Measurements from ENCODE around the gene HAGHL. TPM values are rescaled to one million over a fixed set of nuclear protein-coding genes. Genes with fewer than 3 reads are reported as not detected.

The HAGHL gene
- total and polyA plus RNA-seq, 4 experiments from 2014 or later = 2.2 to 24.4 (median 10.6) TPM

DNA sequence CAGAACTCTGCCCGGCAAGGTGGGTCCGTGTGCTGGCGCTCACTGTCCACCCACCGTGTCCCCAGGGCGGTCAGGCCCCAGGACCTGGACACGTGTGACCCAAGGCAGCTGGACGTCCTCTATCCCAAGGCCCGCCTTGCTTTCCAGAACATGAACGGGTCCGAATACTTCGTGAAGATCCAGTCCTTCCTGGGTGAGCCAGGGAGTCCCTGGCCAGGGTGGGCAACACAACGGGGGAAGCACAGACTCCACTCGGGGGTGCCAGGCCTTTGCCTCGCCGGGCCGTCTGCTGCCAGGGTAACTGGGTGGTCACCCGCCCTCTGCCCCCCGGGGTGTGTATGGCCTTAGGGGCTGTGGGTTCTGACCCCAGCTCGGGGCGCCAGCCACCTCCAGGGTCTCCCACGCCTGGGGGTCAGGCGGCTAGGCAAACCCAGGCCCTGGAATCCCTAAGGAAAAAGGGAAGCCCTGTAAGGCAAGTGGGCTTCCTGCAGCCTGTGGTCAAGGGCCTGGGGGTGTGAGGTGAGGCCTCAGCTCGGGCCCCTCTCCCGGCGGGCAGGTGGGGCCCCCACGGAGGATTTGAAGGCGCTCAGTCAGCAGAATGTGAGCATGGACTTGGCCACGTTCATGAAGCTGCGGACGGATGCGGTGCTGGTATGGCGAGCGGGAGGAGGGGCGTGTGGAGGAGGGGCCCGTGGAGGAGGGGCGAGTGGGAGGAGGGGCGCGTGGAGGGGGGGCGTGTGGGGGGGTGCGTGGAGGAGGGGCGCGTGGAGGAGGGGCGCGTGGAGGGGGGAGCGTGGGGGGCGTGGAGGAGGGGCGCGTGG, 40.1 kb downstream of the HAGHL start:
- no peaks in the 10 kb centered on the region for H3K27me3 Mint-ChIP-seq
- H3K4me3 Mint-ChIP-seq = no peak overlapping the region
- Histone ChIP-seq H3K27ac (ENCODE audit: low read depth, low read length) (no peak overlapping the region), H3K4me1 (ENCODE audit: insufficient read depth, low read length) (no peaks in the 10 kb centered on the region), H3K4me3 (ENCODE audit: low read length in 2 of 2) (no peak overlapping the region), H3K9me3 (ENCODE audit: control insufficient read depth in 1 of 2, low read length in 2 of 2) (no peaks in the 10 kb centered on the region), H3K27me3 (ENCODE audit: insufficient read depth, low read length) (no peaks in the 10 kb centered on the region), H3K36me3 (ENCODE audit: insufficient read depth, low read length) (no peaks in the 10 kb centered on the region)
- H3K36me3 Mint-ChIP-seq = no peaks in the 10 kb centered on the region
- intact Hi-C loops (cut with micrococcal nuclease) = no loop called here
- no peaks in the 10 kb centered on the region for H3K9me3 Mint-ChIP-seq
- ChIA-PET CTCF (ENCODE audit: partially characterized antibody) (no interaction called here), POLR2A (ENCODE audit: partially characterized antibody) (no interaction called here)
- H3K27ac Mint-ChIP-seq = no peak overlapping the region
- DNase-seq = no peak
- H3K4me1 Mint-ChIP-seq = no peaks in the 10 kb centered on the region

DNA sequence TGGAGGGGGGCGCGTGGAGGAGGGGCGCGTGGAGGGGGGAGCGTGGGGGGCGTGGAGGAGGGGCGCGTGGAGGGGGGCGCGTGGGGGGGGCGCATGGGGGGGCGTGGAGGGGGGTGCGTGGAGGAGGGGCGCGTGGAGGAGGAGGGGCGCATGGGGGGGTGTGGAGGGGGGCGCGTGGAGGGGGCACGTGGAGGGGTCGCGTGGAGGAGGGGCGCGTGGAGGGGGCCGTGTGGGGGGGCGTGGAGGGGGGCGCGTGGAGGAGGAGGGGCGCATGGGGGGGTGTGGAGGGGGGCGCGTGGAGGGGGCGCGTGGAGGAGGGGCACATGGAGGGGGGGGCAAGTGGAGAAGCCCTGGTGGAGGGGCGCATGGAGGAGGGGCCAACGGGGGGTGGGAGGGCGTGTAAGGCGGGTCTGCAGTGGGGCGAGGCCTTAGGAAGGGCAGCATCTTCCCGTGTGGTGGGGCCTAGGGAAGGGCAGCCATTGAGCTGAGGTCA, 40.9 kb downstream of the HAGHL start:
- Mint-ChIP-seq H3K27ac (no peak overlapping the region), H3K4me3 (no peak overlapping the region), H3K27me3 (no peaks in the 10 kb centered on the region), H3K36me3 (no peaks in the 10 kb centered on the region), H3K9me3 (no peaks in the 10 kb centered on the region), H3K4me1 (no peaks in the 10 kb centered on the region)
- no peaks in the 10 kb centered on the region for H3K4me1 ChIP-seq (ENCODE audit: insufficient read depth, low read length)
- no peaks in the 10 kb centered on the region for H3K36me3 ChIP-seq (ENCODE audit: insufficient read depth, low read length)
- ChIA-PET CTCF (ENCODE audit: partially characterized antibody) (interaction anchor here (0.7 kb wide), 1 partner anchor 25 kb away, joined by 3 read pairs; no protein-coding TSS in a partner anchor), POLR2A (ENCODE audit: partially characterized antibody) (no interaction called here)
- H3K27me3 ChIP-seq (ENCODE audit: insufficient read depth, low read length) = no peaks in the 10 kb centered on the region
- no peak overlapping the region for H3K27ac ChIP-seq (ENCODE audit: low read depth, low read length)
- DNase-seq = no peak
- H3K4me3 ChIP-seq (ENCODE audit: low read length in 2 of 2) = no peak overlapping the region
- no peaks in the 10 kb centered on the region for H3K9me3 ChIP-seq (ENCODE audit: control insufficient read depth in 1 of 2, low read length in 2 of 2)
- intact Hi-C loops (cut with micrococcal nuclease) = no loop called here

DNA sequence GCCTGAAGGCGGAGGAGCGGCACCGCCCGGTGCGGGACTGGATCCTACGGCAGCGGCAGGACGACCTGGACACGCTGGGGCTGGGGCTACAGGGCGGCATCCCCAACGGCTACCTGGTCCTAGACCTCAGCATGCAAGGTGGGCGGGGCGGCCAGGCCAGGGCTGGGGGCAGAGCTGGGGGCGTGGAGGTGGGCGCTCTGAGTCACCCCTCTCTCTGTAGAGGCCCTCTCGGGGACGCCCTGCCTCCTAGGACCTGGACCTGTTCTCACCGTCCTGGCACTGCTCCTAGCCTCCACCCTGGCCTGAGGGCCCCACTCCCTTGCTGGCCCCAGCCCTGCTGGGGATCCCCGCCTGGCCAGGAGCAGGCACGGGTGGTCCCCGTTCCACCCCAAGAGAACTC, 41.5 kb downstream of the HAGHL start:
- CTCF ChIA-PET (ENCODE audit: partially characterized antibody) = interaction anchor here (0.7 kb wide), 1 partner anchor 25 kb away, joined by 3 read pairs; no protein-coding TSS in a partner anchor

DNA sequence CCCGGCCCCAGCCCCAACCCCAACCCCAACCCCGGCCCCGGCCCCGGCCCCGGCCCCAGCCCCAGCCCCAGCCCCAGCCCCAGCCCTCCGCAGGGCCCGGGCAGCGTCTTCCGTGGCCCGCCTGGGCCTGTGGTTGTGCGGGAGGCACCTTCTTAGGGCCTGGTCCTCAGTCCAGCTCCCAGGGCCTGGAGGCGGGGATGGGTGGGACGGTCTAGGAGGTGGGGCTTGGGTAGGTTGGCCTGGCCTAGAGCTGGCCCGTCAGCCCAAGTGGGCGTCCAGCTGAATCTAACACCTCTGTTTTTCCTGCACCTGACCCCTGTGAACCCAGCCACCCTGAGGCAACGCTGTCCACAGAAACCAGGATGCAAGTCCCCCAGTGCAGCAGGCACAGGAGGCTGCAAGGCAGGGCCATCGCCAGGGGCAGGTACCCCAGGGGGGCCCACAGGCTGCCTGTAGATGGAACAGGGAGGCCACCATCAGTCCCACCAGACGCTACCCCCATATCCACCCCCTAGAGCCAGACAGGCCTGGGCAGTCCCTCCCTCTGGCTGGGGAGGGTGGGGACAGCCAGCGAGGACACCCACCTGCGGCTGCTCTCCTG, 42.4 kb downstream of the HAGHL start:
- no peaks in the 10 kb centered on the region for H3K36me3 ChIP-seq (ENCODE audit: insufficient read depth, low read length)
- no peaks in the 10 kb centered on the region for H3K9me3 ChIP-seq (ENCODE audit: control insufficient read depth in 1 of 2, low read length in 2 of 2)
- no peak overlapping the region for H3K4me3 Mint-ChIP-seq
- no peak for DNase-seq
- H3K9me3 Mint-ChIP-seq = no peaks in the 10 kb centered on the region
- H3K27me3 Mint-ChIP-seq = no peaks in the 10 kb centered on the region
- H3K27ac ChIP-seq (ENCODE audit: low read depth, low read length) = no peak overlapping the region
- H3K27ac Mint-ChIP-seq = no peak overlapping the region
- CTCF ChIA-PET (ENCODE audit: partially characterized antibody) = no interaction called here
- POLR2A ChIA-PET (ENCODE audit: partially characterized antibody) = no interaction called here
- no peaks in the 10 kb centered on the region for H3K36me3 Mint-ChIP-seq
- H3K27me3 ChIP-seq (ENCODE audit: insufficient read depth, low read length) = no peaks in the 10 kb centered on the region
- H3K4me1 Mint-ChIP-seq = no peaks in the 10 kb centered on the region
- intact Hi-C loops (cut with micrococcal nuclease) = no loop called here
- no peaks in the 10 kb centered on the region for H3K4me1 ChIP-seq (ENCODE audit: insufficient read depth, low read length)
- H3K4me3 ChIP-seq (ENCODE audit: low read length in 2 of 2) = no peak overlapping the region

More for the DNA sequence above, 41.5 kb downstream of the HAGHL start:
- no peaks in the 10 kb centered on the region for H3K27me3 Mint-ChIP-seq
- POLR2A ChIA-PET (ENCODE audit: partially characterized antibody) = no interaction called here
- Histone ChIP-seq H3K4me1 (ENCODE audit: insufficient read depth, low read length) (no peaks in the 10 kb centered on the region), H3K27ac (ENCODE audit: low read depth, low read length) (no peak overlapping the region), H3K9me3 (ENCODE audit: control insufficient read depth in 1 of 2, low read length in 2 of 2) (no peaks in the 10 kb centered on the region), H3K36me3 (ENCODE audit: insufficient read depth, low read length) (no peaks in the 10 kb centered on the region), H3K4me3 (ENCODE audit: low read length in 2 of 2) (no peak overlapping the region), H3K27me3 (ENCODE audit: insufficient read depth, low read length) (no peaks in the 10 kb centered on the region)
- no peaks in the 10 kb centered on the region for H3K9me3 Mint-ChIP-seq
- no peak overlapping the region for H3K4me3 Mint-ChIP-seq
- H3K4me1 Mint-ChIP-seq = no peaks in the 10 kb centered on the region
- no peak overlapping the region for H3K27ac Mint-ChIP-seq
- no peak for DNase-seq
- no peaks in the 10 kb centered on the region for H3K36me3 Mint-ChIP-seq
- intact Hi-C loops (cut with micrococcal nuclease) = no loop called here

DNA sequence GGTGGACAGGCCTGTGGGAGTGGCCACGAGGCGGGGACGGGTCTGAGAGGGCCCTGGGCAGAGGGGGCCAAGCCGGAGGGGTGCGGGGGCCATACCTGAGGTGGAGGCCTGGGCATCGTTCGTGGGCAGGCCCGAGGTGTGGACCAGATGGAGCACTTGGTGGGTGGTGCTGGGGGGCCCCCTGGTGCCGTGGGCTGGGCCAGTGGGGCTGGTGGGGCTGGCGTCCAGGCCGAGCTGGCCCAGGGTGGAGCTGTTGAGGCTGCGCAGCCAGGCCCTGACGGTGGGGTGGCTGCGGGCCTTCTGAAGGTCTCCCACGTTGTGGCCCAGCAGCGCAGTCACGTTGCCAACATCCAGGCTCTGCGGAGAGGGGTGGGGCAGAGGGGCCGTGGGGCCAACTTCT, 43.0 kb downstream of the HAGHL start:
- H3K27me3 ChIP-seq (ENCODE audit: insufficient read depth, low read length) = no peaks in the 10 kb centered on the region
- Mint-ChIP-seq H3K4me1 (no peaks in the 10 kb centered on the region), H3K27ac (no peak overlapping the region), H3K4me3 (no peak overlapping the region), H3K9me3 (no peaks in the 10 kb centered on the region), H3K36me3 (no peaks in the 10 kb centered on the region), H3K27me3 (no peaks in the 10 kb centered on the region)
- POLR2A ChIA-PET (ENCODE audit: partially characterized antibody) = no interaction called here
- no peak overlapping the region for H3K27ac ChIP-seq (ENCODE audit: low read depth, low read length)
- H3K36me3 ChIP-seq (ENCODE audit: insufficient read depth, low read length) = no peaks in the 10 kb centered on the region
- intact Hi-C loops (cut with micrococcal nuclease) = no loop called here
- no peak for DNase-seq
- H3K4me1 ChIP-seq (ENCODE audit: insufficient read depth, low read length) = no peaks in the 10 kb centered on the region
- H3K4me3 ChIP-seq (ENCODE audit: low read length in 2 of 2) = no peak overlapping the region
- CTCF ChIA-PET (ENCODE audit: partially characterized antibody) = no interaction called here
- H3K9me3 ChIP-seq (ENCODE audit: control insufficient read depth in 1 of 2, low read length in 2 of 2) = no peaks in the 10 kb centered on the region

DNA sequence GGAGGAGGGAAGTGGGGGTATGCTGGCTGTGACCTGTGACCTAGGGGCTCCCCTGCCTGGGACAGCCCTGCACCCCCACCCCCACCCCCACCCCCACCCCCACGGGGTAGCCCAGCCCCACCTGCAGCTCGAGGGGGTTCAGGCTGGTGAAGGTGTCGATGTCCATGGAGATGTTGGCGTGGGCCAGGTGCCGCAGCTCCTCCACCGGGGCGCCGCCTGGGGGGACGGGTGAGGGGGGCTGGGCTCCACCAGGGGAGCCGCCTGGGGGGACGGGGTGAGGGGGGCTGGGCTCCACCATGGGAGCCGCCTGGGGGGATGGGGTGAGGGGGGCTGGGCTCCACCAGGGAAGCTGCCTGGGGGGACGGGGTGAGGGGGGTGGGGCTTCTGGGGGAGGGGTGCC, 43.5 kb downstream of the HAGHL start:
- H3K9me3 Mint-ChIP-seq = no peaks in the 10 kb centered on the region
- DNase-seq = no peak
- Histone ChIP-seq H3K4me3 (ENCODE audit: low read length in 2 of 2) (no peak overlapping the region), H3K9me3 (ENCODE audit: control insufficient read depth in 1 of 2, low read length in 2 of 2) (no peaks in the 10 kb centered on the region), H3K27me3 (ENCODE audit: insufficient read depth, low read length) (no peaks in the 10 kb centered on the region), H3K27ac (ENCODE audit: low read depth, low read length) (no peak overlapping the region), H3K4me1 (ENCODE audit: insufficient read depth, low read length) (no peaks in the 10 kb centered on the region), H3K36me3 (ENCODE audit: insufficient read depth, low read length) (no peaks in the 10 kb centered on the region)
- H3K4me3 Mint-ChIP-seq = no peak overlapping the region
- no peak overlapping the region for H3K27ac Mint-ChIP-seq
- CTCF ChIA-PET (ENCODE audit: partially characterized antibody) = interaction anchor here (0.9 kb wide), 1 partner anchor 14 kb away, joined by 3 read pairs; no protein-coding TSS in a partner anchor
- H3K36me3 Mint-ChIP-seq = no peaks in the 10 kb centered on the region
- POLR2A ChIA-PET (ENCODE audit: partially characterized antibody) = no interaction called here
- intact Hi-C loops (cut with micrococcal nuclease) = no loop called here
- no peaks in the 10 kb centered on the region for H3K4me1 Mint-ChIP-seq
- no peaks in the 10 kb centered on the region for H3K27me3 Mint-ChIP-seq

DNA sequence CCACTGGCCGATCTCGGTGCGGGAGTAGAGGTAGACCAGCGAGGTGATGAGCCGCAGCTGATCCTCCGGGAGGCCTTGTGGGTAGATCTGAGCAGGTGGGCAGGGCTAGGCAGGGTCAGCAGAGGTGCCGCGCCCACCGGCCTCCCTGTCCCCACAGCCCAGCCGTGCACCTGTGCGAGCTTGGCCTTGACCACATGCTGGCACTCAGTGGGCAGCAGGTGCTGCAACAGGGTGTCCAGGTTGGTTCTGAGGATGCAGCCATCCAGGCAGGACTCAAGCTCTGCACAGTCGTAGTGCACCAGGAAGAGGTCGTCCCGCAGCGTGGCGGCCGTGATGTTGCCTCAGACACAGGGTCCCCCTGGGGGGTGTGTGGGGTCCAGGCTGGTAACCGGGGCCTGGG, 46.1 kb downstream of the HAGHL start:
- ChIA-PET POLR2A (ENCODE audit: partially characterized antibody) (no interaction called here), CTCF (ENCODE audit: partially characterized antibody) (no interaction called here)
- Mint-ChIP-seq H3K27me3 (peaks cover 0 to 3% of the 10 kb centered on the region in 2 donors), H3K27ac (peak overlapping the region in 1 of 7 donors; percentile 77), H3K4me1 (no peaks in the 10 kb centered on the region), H3K9me3 (no peaks in the 10 kb centered on the region), H3K4me3 (no peak overlapping the region), H3K36me3 (no peaks in the 10 kb centered on the region)
- no peak for DNase-seq
- H3K27ac ChIP-seq (ENCODE audit: low read depth, low read length) = no peak overlapping the region
- H3K4me3 ChIP-seq (ENCODE audit: low read length in 2 of 2) = no peak overlapping the region
- no peaks in the 10 kb centered on the region for H3K4me1 ChIP-seq (ENCODE audit: insufficient read depth, low read length)
- H3K36me3 ChIP-seq (ENCODE audit: insufficient read depth, low read length) = no peaks in the 10 kb centered on the region
- no peaks in the 10 kb centered on the region for H3K9me3 ChIP-seq (ENCODE audit: control insufficient read depth in 1 of 2, low read length in 2 of 2)
- intact Hi-C loops (cut with micrococcal nuclease) = no loop called here
- no peaks in the 10 kb centered on the region for H3K27me3 ChIP-seq (ENCODE audit: insufficient read depth, low read length)

All from CD4-positive, alpha-beta memory T cell (primary cell).